T-helper 1 cell treated with Interleukin-12 subunit alpha and Interleukin-12 subunit beta and Interleukin-4 antibody, amounts not matched to agents 30 ng/mL and 1 ng/mL, for 36 hours (primary cell): ENCODE results near the gene TNFRSF13B. TPM values are rescaled to one million over a fixed set of nuclear protein-coding genes. Genes with fewer than 3 reads are reported as not detected.

Experiments used
- intact Hi-C: fragments of 100-400 bp; cut with micrococcal nuclease; formaldehyde crosslinking; loops from one replicate; pipeline ENCODE4 v1.15.1; 2024
- total RNA-seq: library from RNA; stranded (reverse); gene quantifications from 2 replicates; pipeline ENCODE4 v1.2.3, GENCODE V29; 2022

Gene TNFRSF13B
- total RNA-seq, 1 donor from 2014 or later: not detected

DNA sequence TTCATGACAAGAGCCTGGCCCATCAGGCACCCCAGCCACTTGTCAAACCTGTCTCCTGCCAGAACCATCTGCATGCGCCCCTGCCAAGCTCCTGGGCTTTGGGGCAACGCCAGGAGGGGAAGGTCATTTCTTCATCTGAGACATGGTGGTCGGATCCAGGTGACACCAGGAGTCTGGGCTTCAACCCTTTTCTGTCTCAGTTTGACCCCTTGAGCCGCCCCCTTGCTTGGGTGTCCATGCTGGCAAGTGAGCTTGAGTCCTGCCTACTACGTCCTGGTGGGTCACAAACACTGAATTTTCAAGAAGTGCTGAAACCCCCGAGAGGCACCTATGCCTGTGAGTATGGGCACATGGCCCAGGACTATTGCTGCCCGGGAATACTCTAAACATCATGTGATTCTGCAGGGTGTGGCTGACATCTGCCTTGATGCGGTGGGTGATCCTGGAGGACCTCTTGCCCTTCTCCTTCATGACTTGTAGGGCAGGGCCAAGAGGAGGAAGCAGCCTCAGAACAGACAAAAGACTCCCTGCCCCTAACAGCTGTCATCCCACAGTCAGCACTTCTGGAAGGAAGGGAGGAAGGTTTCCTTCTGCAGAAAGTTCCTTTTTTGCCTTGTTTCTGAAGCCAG is 43.4 kb downstream of the TNFRSF13B start:
- intact Hi-C loops: no loop called here

DNA sequence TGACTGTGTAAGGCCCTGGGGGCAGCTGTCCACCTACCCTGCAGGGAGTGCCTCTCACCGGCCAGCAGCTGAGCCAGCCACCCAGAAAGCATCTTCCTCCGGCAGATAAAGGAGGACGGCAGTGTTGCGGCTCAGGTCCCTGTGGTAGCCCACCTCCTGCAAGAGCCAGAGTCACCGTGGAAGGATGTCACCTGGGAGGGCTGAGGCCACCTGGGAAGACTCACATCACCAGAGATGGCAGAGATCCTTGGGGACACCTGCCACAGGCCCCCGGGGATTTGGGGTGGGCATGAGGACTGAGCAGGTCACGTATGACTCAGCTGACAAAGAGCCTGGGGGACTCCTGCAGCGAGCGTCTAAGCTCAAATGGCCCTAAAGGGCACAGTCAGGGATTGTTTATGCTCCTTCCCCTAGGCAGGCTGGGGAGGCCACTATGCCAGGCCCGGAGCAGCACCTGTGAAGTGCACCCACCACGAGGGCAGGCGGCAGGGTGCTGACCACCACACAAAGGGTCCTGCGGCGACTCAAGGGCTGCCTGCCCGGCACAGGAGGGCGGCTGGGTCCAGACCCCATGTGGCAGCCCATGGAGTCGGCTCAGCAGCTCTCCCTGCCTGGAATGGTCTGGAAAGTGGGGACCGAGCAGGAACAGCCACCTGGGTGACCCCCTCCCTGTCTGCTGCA is 44.1 kb downstream of the TNFRSF13B start:
- intact Hi-C loops: no loop called here

DNA sequence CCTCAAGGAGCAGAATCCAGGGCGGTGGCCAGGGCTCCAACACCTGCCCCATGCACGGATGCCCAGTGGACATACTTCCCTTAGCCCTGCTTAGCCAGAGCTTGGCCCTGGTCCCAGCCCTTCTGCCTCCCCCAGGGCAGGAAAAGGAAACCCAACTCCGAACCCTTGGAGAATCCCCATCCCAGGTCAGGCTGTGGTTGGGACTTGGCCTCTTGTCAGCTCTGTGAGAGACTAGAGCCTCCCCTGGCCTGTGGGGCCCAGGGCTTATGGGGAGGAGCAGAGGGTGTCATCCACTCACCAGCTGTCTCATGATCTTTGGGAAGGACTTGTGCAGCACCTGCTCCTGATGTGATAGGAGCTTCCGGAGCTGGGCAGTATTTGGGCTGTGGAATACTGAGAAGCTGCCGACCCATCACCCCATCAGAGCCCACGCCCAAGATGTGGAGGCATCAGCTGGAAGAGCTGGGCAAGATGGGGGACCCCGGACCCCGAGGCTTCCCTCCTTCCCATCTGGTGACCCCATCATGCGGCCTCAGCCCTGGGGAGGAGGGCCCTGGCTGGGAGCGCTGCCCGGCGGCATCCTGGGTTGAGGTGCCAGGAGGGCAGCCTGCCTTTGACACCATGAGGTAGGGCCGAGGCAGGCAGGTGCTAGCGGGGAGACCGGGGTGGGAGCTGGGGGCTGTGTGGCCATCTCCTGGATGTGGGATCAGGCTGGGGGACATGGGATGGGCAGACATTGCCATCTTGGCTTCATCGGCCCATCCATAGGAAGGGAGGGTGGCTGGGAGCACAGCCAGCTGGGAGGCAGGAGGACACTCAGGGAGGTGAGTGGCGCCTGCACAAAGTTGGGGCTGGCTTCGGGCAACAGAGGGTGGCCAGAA is 45.1 kb downstream of the TNFRSF13B start:
- intact Hi-C loops: no loop called here

DNA sequence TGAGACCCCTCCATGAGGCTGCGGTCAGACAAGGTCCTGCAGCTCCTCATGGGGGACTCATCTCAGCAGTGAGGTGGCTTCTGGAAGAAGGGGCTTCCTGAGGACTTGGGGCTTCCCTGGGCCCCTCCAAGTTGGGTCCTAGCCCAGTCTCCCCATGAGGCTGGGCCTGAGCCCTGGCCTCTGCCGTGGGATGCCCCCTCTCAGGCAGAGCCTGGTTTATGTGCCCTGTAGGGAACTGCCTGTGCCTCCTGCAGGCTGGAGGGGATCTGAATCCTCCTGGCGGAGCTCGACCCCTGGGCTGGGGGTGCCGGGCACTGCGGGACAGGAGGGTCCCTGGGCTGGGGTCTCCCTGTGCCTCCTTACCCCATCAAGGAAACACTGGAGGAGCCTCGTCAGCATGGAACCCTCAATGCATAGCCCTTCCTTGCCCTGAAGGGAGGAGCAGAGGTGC is 45.8 kb downstream of the TNFRSF13B start:
- intact Hi-C loops: no loop called here

DNA sequence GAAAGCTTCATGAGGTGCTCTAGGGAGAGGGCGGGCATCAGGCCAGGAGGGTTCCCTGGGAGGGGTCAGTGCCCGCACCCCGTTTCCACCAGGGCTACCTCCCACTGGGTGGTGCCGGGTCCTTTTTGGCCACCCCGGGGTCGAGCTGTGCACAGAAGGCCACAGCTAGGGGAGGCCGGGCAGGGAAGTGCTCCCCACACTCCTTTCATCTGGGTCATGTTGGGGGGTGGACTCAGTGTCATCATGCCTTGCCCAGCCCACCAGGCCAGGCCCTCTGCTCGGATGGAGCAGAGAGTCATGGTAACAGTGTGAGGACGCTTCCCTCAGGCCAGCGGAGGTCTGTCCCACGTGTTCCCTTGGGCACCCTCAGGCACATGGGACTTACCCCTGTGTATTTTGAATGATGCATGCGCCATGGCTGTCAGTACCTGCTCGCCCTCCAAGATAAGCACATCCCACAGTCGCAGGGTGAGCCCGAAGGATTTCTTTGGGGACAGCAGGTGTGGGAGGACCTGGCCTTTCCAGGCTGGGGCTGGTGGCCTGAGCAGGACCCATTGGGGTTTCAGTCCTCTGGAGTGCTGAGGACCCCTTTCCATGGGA is 46.4 kb downstream of the TNFRSF13B start:
- intact Hi-C loops: no loop called here

DNA sequence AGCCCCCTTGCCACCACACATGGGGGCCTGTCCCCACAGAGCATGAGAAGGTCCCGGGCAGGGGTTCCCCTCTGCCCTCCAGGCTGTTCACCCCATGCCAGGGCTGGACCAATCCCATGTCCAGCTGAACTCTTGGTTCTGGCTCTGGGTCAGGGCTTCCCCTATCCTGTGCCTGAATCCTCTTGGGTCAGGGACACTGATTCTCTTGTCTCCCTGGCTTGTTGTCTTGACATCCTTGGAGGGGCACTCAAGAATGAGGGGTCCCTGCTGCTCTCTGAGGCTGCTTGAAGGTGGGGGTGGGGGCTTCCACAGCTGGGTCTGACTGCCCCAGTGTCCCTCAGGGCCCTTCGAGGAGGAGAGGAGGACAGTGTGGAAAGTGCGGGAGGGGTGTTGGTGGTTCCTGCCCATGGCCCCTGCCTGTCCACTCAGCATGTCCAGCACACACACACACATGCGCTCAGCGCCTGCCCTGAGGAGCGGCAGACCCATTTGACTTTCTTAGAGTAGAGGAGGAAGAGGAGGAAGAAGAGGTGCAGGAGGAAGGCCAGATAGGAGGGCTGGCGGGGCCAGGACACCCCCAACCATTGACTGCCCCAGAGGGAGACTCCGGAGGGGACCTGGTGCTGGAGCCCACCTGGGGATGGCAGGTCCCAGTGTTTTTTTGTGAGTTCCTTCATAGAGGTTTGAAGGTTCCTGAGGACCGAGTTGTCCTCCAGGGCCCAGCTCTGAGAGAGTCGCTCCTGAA is 47.0 kb downstream of the TNFRSF13B start:
- intact Hi-C loops: loop anchor here (5.0 kb wide), 1 partner anchor 387 kb away; no protein-coding TSS in a partner anchor

DNA sequence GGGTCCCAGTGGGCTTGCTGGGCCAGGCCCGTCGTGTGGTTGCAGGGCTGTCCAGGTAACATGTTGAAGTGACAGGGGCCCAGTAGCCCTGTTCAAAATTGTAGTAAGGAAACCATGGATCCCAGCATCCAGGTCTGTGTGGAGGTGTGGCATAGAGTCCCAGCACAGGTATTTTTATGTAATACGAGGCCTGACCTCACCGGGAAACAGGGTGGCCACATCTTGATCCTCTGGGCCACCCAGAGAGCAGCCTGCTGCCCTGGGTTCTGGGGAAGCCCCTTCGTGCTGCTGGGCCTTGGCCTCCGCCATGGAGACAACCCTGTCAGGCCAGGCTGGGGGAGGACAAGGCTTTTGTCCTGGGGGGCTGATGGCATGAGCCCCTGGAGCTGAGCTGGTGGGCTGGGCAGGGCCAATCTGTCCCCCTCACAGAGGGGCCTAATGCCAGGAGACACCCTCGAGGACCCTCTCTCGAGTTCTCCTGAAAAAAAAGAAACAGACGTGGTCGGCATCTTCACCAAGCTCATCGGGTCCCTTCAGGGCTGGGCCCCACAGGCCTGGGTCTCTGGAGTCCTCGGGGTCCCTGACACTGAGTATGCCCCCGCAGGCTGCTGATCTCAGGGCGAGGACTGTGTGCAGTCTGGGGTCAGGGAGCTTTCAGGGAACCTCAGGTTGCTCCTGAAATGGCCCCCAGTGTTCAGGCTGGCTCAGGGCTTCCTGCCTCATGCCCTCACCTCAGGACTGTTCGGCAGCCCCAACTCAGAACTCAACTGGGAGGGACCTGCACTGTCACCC is 47.8 kb downstream of the TNFRSF13B start:
- intact Hi-C loops: loop anchor here (5.0 kb wide), 1 partner anchor 388 kb away; no protein-coding TSS in a partner anchor

DNA sequence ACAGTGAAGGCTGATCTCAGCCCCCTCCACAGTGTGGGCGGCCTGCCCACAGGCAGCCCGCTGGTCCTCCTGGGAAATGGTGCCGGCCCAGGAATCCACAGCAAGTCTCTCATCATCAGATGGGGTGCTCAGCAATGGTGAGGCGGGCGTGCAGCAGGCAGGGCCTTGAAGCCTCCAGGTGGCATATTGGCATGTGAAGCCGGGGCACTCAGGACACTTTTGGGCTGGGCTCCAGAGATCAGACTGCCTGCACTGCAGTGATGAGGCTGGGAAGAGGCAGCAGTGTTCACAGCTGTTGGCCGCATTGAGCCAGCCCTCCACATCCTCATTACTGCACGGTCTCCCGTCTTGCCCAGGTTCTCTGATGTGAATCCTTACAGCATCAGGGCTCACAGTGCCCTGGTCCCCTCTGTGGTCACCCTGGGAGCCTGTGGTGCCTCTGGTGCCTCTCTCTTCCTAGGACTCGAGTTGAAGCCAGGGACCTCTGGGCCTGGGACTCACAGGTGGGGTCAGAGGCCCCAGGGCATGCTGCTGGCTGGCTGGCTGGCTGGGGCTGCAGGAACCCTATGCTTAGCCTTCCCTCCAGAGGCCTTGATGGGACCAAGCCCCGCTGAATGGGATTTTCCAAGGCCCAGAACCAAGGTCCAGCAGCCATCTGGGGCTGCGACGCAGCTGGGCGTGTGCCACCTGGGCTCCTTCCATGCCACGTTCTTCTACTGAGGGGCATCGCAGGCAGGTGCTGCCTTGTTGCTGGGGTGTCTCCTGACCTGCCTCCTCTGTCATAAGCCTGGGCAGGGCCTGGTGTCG is 48.6 kb downstream of the TNFRSF13B start:
- intact Hi-C loops: loop anchor here (5.0 kb wide), 1 partner anchor 389 kb away; no protein-coding TSS in a partner anchor

DNA sequence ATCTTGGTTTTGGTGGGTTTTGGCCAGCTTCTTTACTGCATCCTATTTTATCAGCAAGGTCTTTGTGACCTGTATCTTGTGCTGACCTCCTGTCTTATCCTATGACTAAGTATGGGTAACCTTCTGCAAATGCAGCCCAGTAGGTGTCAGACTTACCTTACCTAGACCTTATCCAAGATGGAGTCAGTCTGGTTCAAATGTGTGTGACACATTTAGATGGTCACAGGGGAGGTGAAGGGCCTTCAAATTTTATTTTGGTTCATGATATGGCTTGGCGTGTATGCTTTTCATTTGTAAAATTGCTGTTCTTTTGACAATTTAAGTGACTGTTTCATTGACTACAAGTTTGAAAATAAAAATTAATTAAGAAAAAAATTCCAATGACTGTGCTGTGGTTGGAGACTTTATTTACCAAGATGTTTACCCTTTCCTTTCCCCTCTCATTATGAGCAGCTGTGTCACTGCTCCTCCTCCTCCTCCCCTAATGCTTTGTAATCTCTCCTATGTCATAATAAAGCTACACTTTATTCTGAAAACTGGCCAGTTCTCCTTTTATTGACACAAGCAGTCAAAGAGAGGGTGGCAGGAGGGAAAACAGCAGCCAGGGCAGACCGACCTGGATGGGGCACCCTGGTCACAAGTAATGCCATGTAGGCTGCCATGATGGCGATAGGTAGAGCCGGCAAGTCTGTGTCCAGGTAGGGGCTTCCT is 49.4 kb downstream of the TNFRSF13B start:
- intact Hi-C loops: loop anchor here (1.0 to 5.0 kb wide), 2 partner anchors 69 to 390 kb away; no protein-coding TSS in a partner anchor

DNA sequence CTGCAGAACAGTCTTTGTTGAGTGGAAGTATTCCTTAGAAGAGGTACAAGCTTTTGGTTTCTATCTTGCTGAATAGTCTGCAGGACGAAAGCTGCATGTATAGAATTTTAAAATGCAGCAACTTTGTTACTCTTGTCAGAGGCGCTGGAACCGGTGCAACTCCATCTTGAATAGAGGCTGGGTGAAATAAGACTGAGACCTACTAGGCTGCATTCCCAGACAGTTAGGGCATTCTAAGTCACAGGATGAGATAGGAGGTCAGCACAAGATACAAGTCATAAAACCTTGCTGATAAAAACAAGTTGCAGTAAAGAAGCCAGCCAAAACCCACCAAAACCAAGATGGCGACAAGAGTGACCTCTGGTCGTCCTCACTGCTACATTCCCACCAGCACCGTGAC is 50.5 kb downstream of the TNFRSF13B start:
- intact Hi-C loops: loop anchor here (5.0 kb wide), 1 partner anchor 391 kb away; no protein-coding TSS in a partner anchor

DNA sequence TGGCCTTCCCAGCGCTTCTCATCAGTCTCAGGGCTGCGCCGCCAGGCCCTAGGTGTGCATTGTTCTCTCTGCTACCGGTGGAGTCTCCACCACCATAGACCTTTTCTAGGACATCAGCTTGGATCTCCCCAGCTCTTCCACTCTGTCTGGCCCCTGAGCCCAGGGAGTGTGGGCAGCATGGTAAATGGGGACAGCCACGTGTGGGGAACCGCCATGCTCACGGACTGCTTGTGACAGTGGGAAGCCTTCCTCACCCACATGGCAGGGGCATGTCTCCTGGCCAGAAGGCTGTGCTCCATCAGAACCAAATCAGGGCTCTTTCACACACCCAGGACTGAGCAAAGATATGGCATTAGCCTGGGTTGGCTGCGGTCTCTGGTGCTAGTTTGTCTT is 51.3 kb downstream of the TNFRSF13B start:
- intact Hi-C loops: loop anchor here (5.0 kb wide), 1 partner anchor 392 kb away; no protein-coding TSS in a partner anchor

DNA sequence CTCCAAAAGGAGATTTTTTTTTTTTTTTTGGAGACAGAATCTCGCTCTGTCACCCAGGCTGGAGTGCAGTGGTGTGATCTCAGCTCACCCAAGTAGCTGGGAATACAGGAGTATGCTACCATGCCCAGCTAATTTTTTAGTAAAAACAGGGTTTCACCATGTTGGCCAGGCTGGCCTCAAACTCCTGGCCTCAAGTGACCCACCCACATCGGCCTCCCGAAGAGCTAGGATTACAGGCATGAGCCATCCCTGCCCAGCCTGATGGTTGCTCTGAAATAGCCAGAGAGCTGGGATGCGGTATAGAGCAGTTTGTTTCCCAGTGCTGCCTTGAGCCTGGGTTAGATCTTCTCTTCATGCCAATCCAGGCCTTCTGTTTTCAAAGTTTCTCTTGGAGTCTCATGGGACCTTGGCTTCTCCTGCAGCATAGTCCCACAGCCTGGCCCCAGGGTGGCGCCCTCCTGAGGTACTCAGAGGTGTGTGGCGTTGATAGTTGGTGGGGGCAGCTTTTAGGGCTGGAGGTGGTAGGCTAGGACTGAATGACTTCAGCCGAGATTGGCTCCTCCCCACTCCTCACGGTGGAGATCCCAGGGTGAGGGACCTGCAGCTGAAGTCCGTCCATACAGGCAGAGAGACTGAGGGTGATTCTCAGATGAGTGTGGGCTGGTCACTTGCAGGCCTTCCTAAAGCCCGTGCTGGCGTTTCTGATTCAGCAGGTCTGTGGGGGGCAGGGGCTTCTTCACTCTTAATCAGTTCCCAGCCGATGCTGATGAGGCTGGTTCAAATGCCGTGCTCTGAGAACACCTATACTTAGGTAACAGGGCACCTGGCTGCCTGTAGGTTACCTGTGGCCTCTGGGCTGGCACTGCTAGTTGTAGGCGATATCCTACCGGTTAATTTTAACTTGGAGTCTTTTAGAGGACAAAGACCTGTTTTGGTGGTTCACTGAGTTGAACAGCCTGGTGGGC is 52.0 kb downstream of the TNFRSF13B start:
- intact Hi-C loops: loop anchor here (5.0 kb wide), 1 partner anchor 392 kb away; no protein-coding TSS in a partner anchor

DNA sequence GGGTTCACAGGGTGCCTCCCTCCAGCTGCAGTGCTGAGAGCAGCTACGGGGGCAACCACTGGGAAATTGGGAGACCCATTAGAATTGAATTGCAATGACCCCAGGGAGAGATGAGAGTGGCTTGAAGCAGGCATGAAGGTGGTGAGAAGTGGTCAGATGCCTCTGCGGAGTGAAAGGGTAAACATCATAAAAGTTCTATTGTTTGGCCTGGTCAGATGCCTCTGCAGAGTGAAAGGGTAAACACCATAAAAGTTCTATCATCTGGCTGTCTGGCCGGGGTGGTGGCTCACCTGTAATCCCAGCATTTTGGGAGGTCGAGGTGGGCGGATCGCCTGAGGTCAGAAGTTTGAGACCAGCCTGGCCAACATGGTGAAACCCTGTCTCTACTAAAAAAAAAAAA is 53.5 kb downstream of the TNFRSF13B start:
- intact Hi-C loops: no loop called here

DNA sequence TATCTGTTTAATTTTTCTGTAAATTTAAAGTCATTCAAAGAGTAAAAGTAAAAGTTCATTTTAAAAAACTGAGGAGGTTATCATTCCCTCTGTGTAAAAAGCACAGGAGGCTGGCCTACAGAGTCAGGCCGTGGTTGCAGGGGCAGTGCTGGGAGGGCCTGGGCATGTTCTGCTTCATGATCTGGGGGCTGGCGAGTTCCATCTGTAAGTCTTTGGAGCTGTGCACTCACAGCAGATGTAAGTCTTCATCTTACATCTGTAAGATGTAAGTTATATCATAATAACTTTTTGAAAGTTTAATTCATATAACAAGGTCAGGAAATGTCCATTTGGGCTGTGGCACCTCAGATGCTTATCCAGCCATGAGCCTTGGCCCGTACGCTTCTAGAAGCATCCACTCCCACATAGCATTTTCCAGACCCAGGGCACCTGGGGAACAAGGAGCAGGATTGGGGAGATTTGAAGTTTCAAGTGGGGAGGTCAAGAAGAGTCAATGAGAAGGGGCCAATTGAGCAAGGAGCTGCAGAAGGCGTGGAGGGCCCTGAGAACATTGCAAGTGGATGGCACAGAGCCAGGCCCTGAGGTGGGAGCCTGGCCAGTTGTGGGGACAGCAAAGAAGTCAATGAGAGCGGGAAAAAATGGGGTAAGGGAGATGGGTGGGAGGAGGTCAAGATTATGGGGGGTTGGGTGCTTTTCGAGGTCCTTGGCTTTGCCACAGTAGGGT is 54.1 kb downstream of the TNFRSF13B start:
- intact Hi-C loops: no loop called here

DNA sequence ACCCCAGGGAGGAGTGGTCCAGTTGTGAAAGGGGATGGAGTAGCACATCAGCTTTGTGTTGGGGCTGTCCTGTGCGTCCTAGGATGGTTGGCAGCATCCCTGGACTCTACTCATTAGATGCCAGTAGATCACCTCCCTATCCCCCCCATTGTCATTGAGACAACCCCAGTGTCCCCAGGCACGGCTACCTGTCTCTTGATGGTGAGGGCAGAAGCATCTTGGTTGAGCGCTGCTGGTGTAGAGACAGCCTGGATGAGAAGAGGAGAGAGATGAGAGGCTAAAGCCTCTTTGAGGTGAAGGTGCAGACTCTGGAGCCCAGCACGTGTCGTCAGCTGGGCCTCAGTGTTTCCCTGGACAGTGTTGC is 55.4 kb downstream of the TNFRSF13B start:
- intact Hi-C loops: no loop called here
